Thymus (tissue), 14 donors: ENCODE results near the gene FAM227A. TPM values are rescaled to one million over a fixed set of nuclear protein-coding genes. Genes with fewer than 3 reads are reported as not detected.

Experiments used
- DNase-seq, 9 donors: peaks; one replicate each; pipeline ENCODE4 v3.0.0-alpha.2; 2013; ENCODE audit warnings: low spot score in 9 of 9, low read depth in 6 of 9, missing footprints in 1 of 9
- H3K27ac ChIP-seq, 2 donors: one replicate each; pipeline ENCODE4 v1.5.1; 2013; ENCODE audit warnings: control low read depth in 1 of 2, low read depth in 1 of 2, low read length in 1 of 2, mild to moderate bottlenecking in 1 of 2, moderate library complexity in 1 of 2
- H3K27me3 ChIP-seq, 2 donors: one replicate each; pipeline ENCODE4 v1.5.1; 2013; ENCODE audit warnings: low read length in 1 of 2; ENCODE audit not compliant: control insufficient read depth in 2 of 2, insufficient read depth in 1 of 2
- H3K36me3 ChIP-seq, 2 donors: one replicate each; pipeline ENCODE4 v1.5.1; 2013; ENCODE audit warnings: low read length in 1 of 2, mild to moderate bottlenecking in 1 of 2, moderate library complexity in 1 of 2; ENCODE audit not compliant: control insufficient read depth in 2 of 2, insufficient read depth in 2 of 2
- H3K4me1 ChIP-seq, 2 donors: one replicate each; pipeline ENCODE4 v1.5.1; 2013; ENCODE audit warnings: low read length in 2 of 2; ENCODE audit not compliant: control insufficient read depth in 2 of 2, insufficient read depth in 2 of 2
- H3K4me3 ChIP-seq, 2 donors: one replicate each; pipeline ENCODE4 v1.5.1; 2013; ENCODE audit warnings: low read length in 2 of 2, control low read depth in 1 of 2, mild to moderate bottlenecking in 1 of 2
- H3K9me3 ChIP-seq, 2 donors: one replicate each; pipeline ENCODE4 v1.5.1; 2013; ENCODE audit warnings: low read length in 1 of 2, mild to moderate bottlenecking in 1 of 2; ENCODE audit not compliant: control insufficient read depth in 2 of 2, insufficient read depth in 1 of 2
- WGBS: extraction: QIAGEN DNeasy Blood & Tissue Kit; methylation state at CpG from one replicate; pipeline ENCODE4 v1.1.7; 2013; 5-methylcytosine and 5-hydroxymethylcytosine counted together
- long read RNA-seq, 10 donors: transcript quantifications; one replicate each; lab custom pipeline, GENCODE V29; 2026
- polyA plus RNA-seq: library from polyadenylated mRNA; stranded (reverse); fragments of 200-250 nt; gene quantifications from one replicate; pipeline ENCODE4 v1.2.3, GENCODE V29; 2013
- total RNA-seq: library from RNA; stranded (reverse); fragments of 120-200 nt; gene quantifications from one replicate; pipeline ENCODE4 v1.2.4, GENCODE V29; 2013
- donor health status: healthy.

The FAM227A gene
- total RNA-seq, result 0.66 TPM
- 0.73 TPM for polyA plus RNA-seq
- long read RNA-seq, donor 1, result 0 reads
- long read RNA-seq, donor 2, partial matches to known transcripts, result 5 of 28 reads
- long read RNA-seq, donor 2, other reads (novel, unspliced or antisense), result 23 of 28 reads
- long read RNA-seq, donor 3, result 0 reads
- long read RNA-seq, donor 4, result 0 reads
- long read RNA-seq, donor 5, result 0 reads
- long read RNA-seq, donor 6, result 0 reads
- long read RNA-seq, donor 7, result 0 reads
- long read RNA-seq, donor 8, result 0 reads
- long read RNA-seq, donor 9, result 0 reads
- long read RNA-seq, donor 10, result 0 reads

DNA sequence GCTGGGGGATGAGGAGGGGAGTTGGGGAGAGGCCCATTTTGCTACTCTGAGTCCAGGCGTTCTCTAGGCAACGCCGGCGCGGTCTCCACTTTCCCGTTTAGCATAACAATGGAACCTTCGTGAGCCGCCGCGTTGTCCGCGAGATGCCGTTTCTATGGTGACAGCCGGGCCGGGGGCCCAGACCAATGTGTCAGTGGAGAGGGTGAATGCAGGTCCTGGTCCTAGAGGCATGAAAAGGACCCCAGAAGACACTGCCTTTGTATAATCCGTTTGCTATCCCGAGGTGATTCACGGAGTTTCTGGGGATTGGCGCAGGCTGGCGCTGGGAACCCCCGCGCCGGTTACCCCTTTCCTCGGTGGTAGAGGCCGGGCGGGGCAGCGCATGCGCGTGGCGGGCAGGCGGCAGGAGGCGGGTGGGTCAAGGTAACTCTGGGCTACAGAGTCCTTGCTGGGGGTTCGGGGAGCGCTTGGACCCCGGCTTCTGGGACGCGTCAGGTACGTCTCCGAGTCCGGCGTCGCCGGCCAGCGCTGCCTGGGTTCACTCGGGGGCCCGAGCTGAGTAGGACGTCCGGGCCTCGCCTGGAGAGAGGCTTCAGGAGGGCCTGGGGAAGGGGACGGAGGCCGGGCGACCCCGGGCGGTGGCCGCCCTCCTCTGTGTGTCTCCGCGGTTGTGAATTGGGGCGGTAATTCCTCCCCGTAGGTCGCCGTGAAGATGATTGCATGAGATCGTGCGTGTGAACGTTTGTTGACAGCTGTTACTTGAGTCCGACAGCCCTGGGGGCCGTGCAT lies at the start of gene FAM227A, which contains the start of gene CBY1:
Gene FAM227A (minus strand): TSS at position 137 of the 789 bp plus-strand sequence. CDS start 6,224 bp downstream, outside the sequence.
Gene CBY1 (plus strand): TSS at position 383 of the 789 bp plus-strand sequence. CDS start 11,417 bp downstream, outside the sequence.
- Histone ChIP-seq H3K27ac (peak within 1 kb of the TSS; percentile 80 to 81), H3K27me3 (no peaks in the 10 kb centered on the region), H3K4me1 (peaks cover 11 to 13% of the 10 kb centered on the region in 2 donors), H3K4me3 (peak within 1 kb of the TSS; percentile 78 to 92), H3K36me3 (peaks cover 0 to 2% of the 10 kb centered on the region in 2 donors), H3K9me3 (peaks cover 0 to 5% of the 10 kb centered on the region in 2 donors)
- WGBS, result under 1% methylated on average over 66 of the region's 66 CpGs
- peak; percentile 57 to 84 (median 78) for DNase-seq

DNA sequence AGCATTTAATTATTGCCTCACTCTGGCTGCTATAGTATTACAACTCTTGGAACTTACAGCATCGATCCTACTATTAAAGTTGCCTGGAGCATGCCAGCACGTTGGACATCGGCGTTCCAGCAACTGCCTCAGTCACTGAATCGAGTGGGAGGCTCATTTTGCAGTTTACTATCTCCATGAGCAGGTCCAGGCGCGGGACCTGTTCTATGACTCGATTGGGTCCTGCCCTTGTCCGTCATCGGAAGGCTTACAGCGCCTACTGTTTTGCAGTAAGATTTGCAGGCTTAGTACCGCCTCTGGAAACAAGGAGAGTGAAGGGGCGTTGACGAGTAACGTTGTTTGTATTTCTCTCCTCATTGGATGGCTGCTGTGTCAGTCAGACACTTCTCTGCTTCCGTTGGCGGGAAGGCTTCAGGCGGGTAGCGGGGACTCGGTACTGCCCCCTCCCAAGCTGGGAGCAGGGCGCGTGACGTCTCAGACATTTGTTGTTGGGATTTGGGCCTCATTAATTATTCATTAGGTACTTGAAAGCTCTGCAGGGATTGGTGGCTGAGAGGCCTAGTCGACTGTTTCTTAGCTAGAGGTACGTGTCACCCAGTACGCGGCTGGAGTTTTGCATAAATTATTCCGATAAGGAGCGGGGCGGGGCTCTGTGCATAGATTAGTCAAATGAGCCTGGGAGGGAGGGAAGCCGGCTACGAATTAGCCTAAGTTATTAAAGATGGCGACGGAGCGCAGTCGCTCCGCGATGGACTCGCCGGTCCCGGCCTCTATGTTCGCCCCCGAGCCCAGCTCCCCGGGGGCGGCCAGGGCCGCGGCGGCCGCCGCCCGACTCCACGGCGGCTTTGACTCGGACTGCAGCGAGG lies 49.3 kb upstream of the FAM227A start, which contains the start of gene GTPBP1:
Gene GTPBP1 (plus strand): TSS at position 710 of the 866 bp plus-strand sequence. CDS start 12 bp downstream, at position 722.
- WGBS, result under 1% methylated on average over 55 of the region's 55 CpGs
- no peaks in the 10 kb centered on the region for H3K27me3 ChIP-seq
- H3K4me1 ChIP-seq, result peaks cover 25 to 41% of the 10 kb centered on the region in 2 donors

DNA sequence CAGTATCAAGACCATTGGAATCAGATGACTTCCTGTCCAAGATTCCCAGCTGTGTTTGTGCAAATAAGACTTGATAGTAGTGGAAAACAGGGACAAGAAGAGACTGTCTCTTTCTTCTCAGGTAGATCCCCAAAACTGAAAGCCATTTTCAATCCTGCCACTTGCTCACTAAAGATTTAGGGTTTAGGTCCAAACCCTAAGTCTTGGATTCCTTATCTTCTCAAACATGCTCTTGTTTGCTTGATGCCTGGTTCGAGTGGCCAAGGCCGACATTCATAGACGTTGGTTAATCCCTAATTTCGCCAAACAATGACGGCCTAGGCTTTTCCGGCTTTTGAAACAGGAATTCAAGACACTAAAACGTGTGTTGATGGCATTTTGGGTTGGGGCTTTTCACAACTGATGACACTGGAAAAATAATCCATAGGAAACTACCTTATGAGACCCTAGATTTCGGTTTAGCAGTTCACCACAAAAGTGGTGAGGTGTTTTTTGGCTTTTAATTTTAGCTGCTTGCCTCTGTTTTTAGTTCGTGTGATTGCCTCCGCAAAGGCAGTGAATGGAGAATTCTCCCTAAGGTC lies 48.6 kb upstream of the FAM227A start:
- peaks cover 25 to 43% of the 10 kb centered on the region in 2 donors for H3K4me1 ChIP-seq
- no peaks in the 10 kb centered on the region for H3K9me3 ChIP-seq
- H3K36me3 ChIP-seq, result peaks cover 0 to 4% of the 10 kb centered on the region in 2 donors
- H3K27ac ChIP-seq, result peak overlapping the region; percentile 78 to 90
- peak overlapping the region; percentile 78 to 93 for H3K4me3 ChIP-seq
- WGBS, result 35% methylated on average over 10 of the region's 10 CpGs
- no peaks in the 10 kb centered on the region for H3K27me3 ChIP-seq
- peak in 1 of 9 donors; percentile 40 for DNase-seq

More for the DNA sequence above, 49.3 kb upstream of the FAM227A start, which contains the start of gene GTPBP1:
- Histone ChIP-seq H3K27ac (peak within 1 kb of the TSS; percentile 89 to 90), H3K36me3 (peaks cover 0 to 11% of the 10 kb centered on the region in 2 donors), H3K9me3 (no peaks in the 10 kb centered on the region), H3K4me3 (peak within 1 kb of the TSS; percentile 78 to 93)
- peak; percentile 99 to 100 (median 100) for DNase-seq

DNA sequence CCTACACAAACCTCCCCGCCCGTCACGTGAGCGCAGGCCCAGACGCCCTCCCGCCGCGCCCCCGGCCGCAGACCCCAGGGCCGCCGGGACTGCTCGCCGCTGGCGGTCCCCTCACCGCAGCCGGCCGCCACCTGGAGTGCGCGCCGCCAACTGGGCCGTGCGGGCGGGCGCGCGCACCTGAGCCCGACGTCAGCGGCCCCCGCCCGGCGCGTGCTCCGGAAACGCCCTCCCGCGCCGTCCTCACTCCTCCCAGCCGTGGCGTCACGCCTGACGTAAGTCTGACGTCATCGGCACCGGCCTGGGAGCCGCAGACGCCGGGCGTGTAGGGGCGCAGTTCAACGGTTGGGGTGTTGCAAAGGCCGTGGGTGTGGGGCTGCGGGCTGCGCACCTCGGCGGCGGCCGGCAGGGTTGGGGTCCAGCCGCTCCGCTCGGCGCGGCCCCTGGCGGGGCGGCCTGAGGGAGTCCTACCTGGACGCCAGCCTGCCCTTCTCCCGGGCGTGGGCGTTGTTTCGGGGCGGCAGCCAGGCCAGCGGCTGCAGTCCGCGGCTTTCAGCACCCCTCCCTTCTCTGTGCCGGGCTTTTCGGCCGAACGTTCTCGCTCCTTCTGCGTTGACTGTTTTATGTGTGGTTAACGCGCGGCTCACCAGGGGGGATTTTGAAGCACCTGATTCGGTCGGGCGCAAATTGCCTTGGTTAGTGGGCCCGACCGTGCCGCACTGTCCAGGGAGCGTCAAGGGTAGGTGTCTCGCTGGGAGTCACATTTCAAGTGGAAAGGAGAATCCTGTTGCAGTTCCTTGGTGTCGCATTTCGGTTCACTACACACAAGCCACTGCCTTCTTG lies 44.8 kb upstream of the FAM227A start, which contains the start of gene JOSD1:
Gene JOSD1 (minus strand): TSS at position 155 of the 840 bp plus-strand sequence. CDS start 956 bp downstream, outside the sequence.
- H3K9me3 ChIP-seq, result no peaks in the 10 kb centered on the region
- DNase-seq, result peak; percentile 87 to 98 (median 95)
- peaks cover 0 to 9% of the 10 kb centered on the region in 2 donors for H3K36me3 ChIP-seq
- under 1% methylated on average over 94 of the region's 94 CpGs for WGBS
- H3K4me3 ChIP-seq, result peak within 1 kb of the TSS; percentile 80 to 89
- H3K27ac ChIP-seq, result peak within 1 kb of the TSS; percentile 90 to 99
- H3K4me1 ChIP-seq, result peaks cover 36 to 39% of the 10 kb centered on the region in 2 donors
- no peaks in the 10 kb centered on the region for H3K27me3 ChIP-seq

DNA sequence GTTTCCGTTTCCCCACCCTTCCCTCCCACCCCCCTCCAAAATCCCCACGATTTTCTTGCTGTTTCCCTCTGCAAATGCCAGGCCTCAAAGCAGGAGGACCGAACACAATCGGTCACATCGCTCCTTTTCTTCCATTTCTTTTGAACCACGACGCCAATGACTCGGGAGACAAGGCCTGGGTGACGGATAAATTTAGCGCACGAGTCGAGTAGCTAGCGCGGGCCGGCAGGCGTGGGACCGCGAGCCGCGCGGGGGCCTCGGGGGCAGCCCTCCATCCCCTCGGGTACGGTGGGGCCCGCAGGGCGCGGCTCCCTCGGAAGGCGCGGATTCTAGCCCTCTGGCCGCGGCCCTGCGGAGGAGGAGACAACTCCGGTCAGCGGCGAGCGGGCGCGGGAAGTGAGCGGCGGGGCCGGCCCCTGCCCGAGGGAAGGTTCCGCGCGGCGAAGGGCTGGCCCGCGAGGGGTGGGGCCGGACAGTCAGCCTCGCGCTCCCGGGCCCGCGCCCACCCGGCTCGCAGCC lies 44.1 kb upstream of the FAM227A start:
- peak overlapping the region; percentile 77 to 99 for H3K27ac ChIP-seq
- peaks cover 36 to 39% of the 10 kb centered on the region in 2 donors for H3K4me1 ChIP-seq
- peaks cover 0 to 11% of the 10 kb centered on the region in 2 donors for H3K36me3 ChIP-seq
- no peaks in the 10 kb centered on the region for H3K9me3 ChIP-seq
- no peaks in the 10 kb centered on the region for H3K27me3 ChIP-seq
- peak overlapping the region; percentile 55 to 89 for H3K4me3 ChIP-seq
- WGBS, result under 1% methylated on average over 57 of the region's 57 CpGs
- peak in 2 of 9 donors; percentile 30 to 55 for DNase-seq

DNA sequence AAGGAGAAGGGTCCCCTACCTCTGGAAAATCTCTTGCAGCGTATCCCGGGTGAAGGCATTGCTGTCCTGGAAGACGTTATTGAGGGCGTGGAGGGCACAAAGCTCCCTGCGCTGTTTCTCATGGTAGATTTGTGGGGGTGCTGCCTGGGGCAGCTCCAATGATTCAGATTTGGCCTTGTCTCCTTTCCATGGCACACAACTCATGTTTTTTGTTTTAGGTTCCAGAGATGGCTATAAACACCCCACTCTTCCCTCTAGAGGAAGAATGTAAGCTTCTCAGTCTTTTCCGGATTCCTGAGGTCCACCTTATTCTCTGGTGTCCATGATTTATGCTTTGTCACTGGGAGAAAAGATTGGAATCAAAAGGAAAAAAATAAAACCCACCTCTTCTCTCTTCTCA lies 43.6 kb upstream of the FAM227A start:
- Histone ChIP-seq H3K4me3 (peak overlapping the region; percentile 55 to 89), H3K9me3 (no peaks in the 10 kb centered on the region), H3K4me1 (peaks cover 32 to 34% of the 10 kb centered on the region in 2 donors), H3K27me3 (no peaks in the 10 kb centered on the region), H3K36me3 (peaks cover 1 to 11% of the 10 kb centered on the region in 2 donors), H3K27ac (peak overlapping the region in 1 of 2 donors; percentile 75)
- WGBS, result 73% methylated on average over 6 of the region's 6 CpGs
- peak in 1 of 9 donors; percentile 28 for DNase-seq

DNA sequence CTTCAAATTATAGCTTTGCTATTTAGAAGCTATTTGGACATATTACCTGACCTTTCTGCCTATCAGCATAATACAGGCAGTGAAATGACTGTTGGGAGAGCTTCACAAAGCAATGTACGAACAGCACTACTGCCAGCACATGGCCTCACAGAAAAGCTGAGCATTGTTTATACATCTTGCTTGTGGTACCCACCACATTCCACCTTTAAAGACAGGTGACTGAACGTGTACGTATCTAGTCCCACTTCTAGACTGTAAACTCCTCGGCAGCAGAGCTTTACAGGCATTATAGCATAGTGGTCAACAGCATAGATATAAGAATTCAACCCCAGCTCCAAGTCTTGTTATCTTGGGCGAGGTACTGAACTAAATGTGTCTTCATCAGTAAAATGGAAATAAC lies 43.0 kb upstream of the FAM227A start:
- Histone ChIP-seq H3K27ac (peak overlapping the region in 1 of 2 donors; percentile 75), H3K4me3 (peak overlapping the region in 1 of 2 donors; percentile 89), H3K36me3 (peaks cover 7 to 11% of the 10 kb centered on the region in 2 donors), H3K9me3 (no peaks in the 10 kb centered on the region), H3K4me1 (peaks cover 28 to 29% of the 10 kb centered on the region in 2 donors), H3K27me3 (no peaks in the 10 kb centered on the region)
- 88% methylated on average over 5 of the region's 5 CpGs for WGBS
- DNase-seq, result no peak
